ENCODE measurements around the gene NFKBIB. TPM values are rescaled to one million over a fixed set of nuclear protein-coding genes. Genes with fewer than 3 reads are reported as not detected.

Gene NFKBIB
- polyA plus RNA-seq, 1 donor from 2014 or later = 21.4 TPM

DNA sequence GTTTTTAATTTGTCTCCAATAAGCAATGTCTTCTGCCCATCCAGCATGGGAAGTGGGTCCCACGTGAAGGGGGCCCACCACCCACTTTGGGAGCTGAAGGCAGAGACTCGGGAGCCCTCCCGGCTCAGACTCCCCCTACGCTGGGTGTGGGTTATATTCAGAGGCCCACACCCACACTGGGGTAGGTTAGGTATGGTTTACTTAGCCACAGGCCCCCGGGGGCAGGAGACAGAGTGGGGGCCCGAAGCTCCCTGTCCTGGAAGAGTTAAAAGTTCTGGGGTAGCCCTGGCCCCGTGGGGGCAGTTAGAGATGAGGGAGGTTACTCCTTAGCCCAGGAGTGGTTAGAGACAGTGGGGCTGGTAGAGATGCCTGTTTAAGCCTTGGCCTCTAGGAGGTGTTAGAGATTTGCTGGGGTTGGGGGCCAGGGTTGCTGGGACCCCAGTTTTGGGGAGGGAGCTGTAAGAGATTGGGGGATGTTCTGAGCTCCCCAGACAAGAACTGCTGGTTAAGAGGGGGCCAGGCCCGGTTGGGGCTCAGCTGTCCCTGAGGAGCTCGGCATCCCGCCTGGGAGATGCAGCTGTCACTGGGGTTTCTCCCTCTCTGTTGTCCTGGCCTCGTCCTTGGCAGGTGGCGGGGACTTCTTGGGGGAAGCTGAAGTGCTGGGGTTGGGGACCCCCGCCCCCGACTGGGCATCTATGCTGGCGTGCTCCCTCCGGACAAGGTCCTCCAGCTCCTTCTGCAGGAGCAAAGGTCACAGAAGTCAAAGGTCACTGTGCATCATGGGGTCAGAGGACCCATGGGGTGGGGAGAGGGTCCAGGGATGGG, 21.0 kb upstream of the NFKBIB start:
- Histone ChIP-seq H4K20me1 (ENCODE audit: insufficient read depth) (no peaks in the 10 kb centered on the region), H3K79me2 (replicated peaks; ENCODE audit: insufficient read depth, low read length) (no peaks in the 10 kb centered on the region), H3K27me3 (ENCODE audit: insufficient read depth, low read depth, low read length) (no peaks in the 10 kb centered on the region), H3K27ac (ENCODE audit: low read length) (no peak overlapping the region), H2AFZ (ENCODE audit: low read depth, low read length) (no peak overlapping the region), H3K9ac (ENCODE audit: low read length) (no peak overlapping the region), H3K36me3 (ENCODE audit: insufficient read depth, low read length) (no peaks in the 10 kb centered on the region), H3K4me2 (ENCODE audit: low read length) (no peak overlapping the region), H3F3A (ENCODE audit: insufficient read depth, low read length, poor library complexity, severe bottlenecking) (no peaks in the 10 kb centered on the region), H3K9me2 (ENCODE audit: insufficient read depth, low read length) (no peaks in the 10 kb centered on the region), H3K9me3 (ENCODE audit: low read length) (no peaks in the 10 kb centered on the region), H3K4me3 (ENCODE audit: low read length) (no peak overlapping the region)
- no peak for TF ChIP-seq RAD21 (conservative IDR thresholded peaks at IDR 0.05)
- TF ChIP-seq, protein P1, sequence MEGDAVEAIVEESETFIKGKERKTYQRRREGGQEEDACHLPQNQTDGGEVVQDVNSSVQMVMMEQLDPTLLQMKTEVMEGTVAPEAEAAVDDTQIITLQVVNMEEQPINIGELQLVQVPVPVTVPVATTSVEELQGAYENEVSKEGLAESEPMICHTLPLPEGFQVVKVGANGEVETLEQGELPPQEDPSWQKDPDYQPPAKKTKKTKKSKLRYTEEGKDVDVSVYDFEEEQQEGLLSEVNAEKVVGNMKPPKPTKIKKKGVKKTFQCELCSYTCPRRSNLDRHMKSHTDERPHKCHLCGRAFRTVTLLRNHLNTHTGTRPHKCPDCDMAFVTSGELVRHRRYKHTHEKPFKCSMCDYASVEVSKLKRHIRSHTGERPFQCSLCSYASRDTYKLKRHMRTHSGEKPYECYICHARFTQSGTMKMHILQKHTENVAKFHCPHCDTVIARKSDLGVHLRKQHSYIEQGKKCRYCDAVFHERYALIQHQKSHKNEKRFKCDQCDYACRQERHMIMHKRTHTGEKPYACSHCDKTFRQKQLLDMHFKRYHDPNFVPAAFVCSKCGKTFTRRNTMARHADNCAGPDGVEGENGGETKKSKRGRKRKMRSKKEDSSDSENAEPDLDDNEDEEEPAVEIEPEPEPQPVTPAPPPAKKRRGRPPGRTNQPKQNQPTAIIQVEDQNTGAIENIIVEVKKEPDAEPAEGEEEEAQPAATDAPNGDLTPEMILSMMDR (IDR thresholded peaks at IDR 0.05; ENCODE audit: poor library complexity, severe bottlenecking) = no peak
- TF ChIP-seq MXI1 (conservative IDR thresholded peaks at IDR 0.05; ENCODE audit: poor library complexity, severe bottlenecking) = no peak
- no peak for TF ChIP-seq POLR2AphosphoS5 (IDR thresholded peaks at IDR 0.05)
- TF ChIP-seq SMC3 (conservative IDR thresholded peaks at IDR 0.05; ENCODE audit: poor library complexity) = no peak
- no peak for TF ChIP-seq TAF1 (IDR thresholded peaks at IDR 0.05; ENCODE audit: low read depth)
- no peak for TF ChIP-seq EP300 (conservative IDR thresholded peaks at IDR 0.05; ENCODE audit: poor library complexity, severe bottlenecking)
- TF ChIP-seq EZH2 (IDR thresholded peaks at IDR 0.05; ENCODE audit: borderline replicate concordance, insufficient read depth, low read length, poor library complexity, severe bottlenecking) = no peak
- TF ChIP-seq, protein P2, sequence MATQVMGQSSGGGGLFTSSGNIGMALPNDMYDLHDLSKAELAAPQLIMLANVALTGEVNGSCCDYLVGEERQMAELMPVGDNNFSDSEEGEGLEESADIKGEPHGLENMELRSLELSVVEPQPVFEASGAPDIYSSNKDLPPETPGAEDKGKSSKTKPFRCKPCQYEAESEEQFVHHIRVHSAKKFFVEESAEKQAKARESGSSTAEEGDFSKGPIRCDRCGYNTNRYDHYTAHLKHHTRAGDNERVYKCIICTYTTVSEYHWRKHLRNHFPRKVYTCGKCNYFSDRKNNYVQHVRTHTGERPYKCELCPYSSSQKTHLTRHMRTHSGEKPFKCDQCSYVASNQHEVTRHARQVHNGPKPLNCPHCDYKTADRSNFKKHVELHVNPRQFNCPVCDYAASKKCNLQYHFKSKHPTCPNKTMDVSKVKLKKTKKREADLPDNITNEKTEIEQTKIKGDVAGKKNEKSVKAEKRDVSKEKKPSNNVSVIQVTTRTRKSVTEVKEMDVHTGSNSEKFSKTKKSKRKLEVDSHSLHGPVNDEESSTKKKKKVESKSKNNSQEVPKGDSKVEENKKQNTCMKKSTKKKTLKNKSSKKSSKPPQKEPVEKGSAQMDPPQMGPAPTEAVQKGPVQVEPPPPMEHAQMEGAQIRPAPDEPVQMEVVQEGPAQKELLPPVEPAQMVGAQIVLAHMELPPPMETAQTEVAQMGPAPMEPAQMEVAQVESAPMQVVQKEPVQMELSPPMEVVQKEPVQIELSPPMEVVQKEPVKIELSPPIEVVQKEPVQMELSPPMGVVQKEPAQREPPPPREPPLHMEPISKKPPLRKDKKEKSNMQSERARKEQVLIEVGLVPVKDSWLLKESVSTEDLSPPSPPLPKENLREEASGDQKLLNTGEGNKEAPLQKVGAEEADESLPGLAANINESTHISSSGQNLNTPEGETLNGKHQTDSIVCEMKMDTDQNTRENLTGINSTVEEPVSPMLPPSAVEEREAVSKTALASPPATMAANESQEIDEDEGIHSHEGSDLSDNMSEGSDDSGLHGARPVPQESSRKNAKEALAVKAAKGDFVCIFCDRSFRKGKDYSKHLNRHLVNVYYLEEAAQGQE (IDR thresholded peaks at IDR 0.05; ENCODE audit: borderline replicate concordance) = no peak

DNA sequence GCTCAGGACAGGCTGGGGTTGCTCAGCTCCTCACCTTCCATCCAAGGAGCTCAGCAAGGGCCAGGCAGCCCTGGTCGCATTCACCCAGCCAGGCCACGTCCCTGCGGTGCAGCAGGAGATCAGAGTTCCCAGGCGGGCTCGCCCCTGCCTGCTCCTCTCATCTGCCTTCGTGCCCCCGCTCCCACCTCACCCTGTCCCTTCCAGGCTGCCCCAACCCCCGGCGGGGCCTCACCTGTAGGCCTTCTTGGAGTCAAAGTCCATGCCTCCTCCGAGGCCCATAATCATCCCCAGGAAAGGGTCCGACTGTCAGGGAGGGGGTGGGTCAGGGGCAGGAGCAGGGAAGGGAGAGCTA, 20.4 kb upstream of the NFKBIB start:
- H3F3A ChIP-seq (ENCODE audit: insufficient read depth, low read length, poor library complexity, severe bottlenecking) = no peaks in the 10 kb centered on the region
- no peak overlapping the region for H3K4me2 ChIP-seq (ENCODE audit: low read length)
- no peak overlapping the region for H2AFZ ChIP-seq (ENCODE audit: low read depth, low read length)
- TF ChIP-seq MXI1 (conservative IDR thresholded peaks at IDR 0.05; ENCODE audit: poor library complexity, severe bottlenecking) = no peak
- no peak for TF ChIP-seq RAD21 (conservative IDR thresholded peaks at IDR 0.05)
- no peak for TF ChIP-seq EZH2 (IDR thresholded peaks at IDR 0.05; ENCODE audit: borderline replicate concordance, insufficient read depth, low read length, poor library complexity, severe bottlenecking)
- TF ChIP-seq POLR2AphosphoS5 (IDR thresholded peaks at IDR 0.05) = no peak
- TF ChIP-seq TAF1 (IDR thresholded peaks at IDR 0.05; ENCODE audit: low read depth) = no peak
- no peak for TF ChIP-seq EP300 (conservative IDR thresholded peaks at IDR 0.05; ENCODE audit: poor library complexity, severe bottlenecking)
- no peak for TF ChIP-seq SMC3 (conservative IDR thresholded peaks at IDR 0.05; ENCODE audit: poor library complexity)
- TF ChIP-seq, protein P1 (IDR thresholded peaks at IDR 0.05; ENCODE audit: poor library complexity, severe bottlenecking) = no peak
- TF ChIP-seq, protein P2 (IDR thresholded peaks at IDR 0.05; ENCODE audit: borderline replicate concordance) = no peak
- no peaks in the 10 kb centered on the region for H3K9me3 ChIP-seq (ENCODE audit: low read length)
- no peaks in the 10 kb centered on the region for H3K36me3 ChIP-seq (ENCODE audit: insufficient read depth, low read length)
- no peaks in the 10 kb centered on the region for H3K79me2 ChIP-seq (replicated peaks; ENCODE audit: insufficient read depth, low read length)
- no peaks in the 10 kb centered on the region for H3K9me2 ChIP-seq (ENCODE audit: insufficient read depth, low read length)
- H4K20me1 ChIP-seq (ENCODE audit: insufficient read depth) = no peaks in the 10 kb centered on the region
- no peak overlapping the region for H3K4me3 ChIP-seq (ENCODE audit: low read length)
- H3K27ac ChIP-seq (ENCODE audit: low read length) = no peak overlapping the region
- no peaks in the 10 kb centered on the region for H3K27me3 ChIP-seq (ENCODE audit: insufficient read depth, low read depth, low read length)
- H3K9ac ChIP-seq (ENCODE audit: low read length) = no peak overlapping the region
